Lower leg skin (tissue), 3 donors: ENCODE data around the gene ZNF608.

Experiments used
- CTCF ChIP-seq, 3 donors: fragments of 450-650 bp; IDR thresholded peaks; one replicate each; pipeline ENCODE4 v1.5.1; 2016; ENCODE audit warnings: antibody characterized with exemption in 3 of 3, mild to moderate bottlenecking in 3 of 3, moderate library complexity in 2 of 3
- POLR2A ChIP-seq, 2 donors: fragments of 450-650 bp; IDR thresholded peaks; one replicate each; pipeline ENCODE4 v1.6.1; 2016 to 2017; ENCODE audit warnings: antibody characterized with exemption in 2 of 2, mild to moderate bottlenecking in 1 of 2, moderate library complexity in 1 of 2

DNA sequence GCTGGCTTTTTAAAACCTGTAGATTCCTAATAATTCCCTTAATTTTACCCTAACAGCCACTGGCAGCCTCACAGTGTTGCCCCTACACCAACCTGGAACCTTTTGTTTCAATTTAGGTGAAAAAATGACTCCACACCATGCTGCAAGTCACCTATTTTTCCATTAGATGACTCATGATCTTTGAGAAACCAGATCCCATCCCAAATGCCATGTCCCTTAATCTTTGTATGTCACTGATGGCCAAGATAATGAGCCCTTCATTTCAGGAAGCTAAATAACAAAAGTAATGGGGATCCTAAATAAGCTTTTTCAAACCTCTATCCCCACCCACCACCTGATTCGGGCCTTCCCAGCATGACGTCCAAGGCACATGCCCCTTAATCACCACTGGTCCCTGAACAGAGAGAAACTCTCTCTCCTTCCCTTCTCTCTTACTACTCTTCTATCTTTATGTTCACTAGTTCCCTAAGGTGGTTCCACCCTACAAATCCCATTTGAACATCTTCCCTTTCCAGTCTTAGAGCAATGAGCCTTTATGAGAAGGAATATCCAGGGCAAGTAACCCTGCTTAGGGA lies 33.6 kb downstream of the ZNF608 start:
- TF ChIP-seq CTCF (IDR thresholded peaks at IDR 0.05) (no peak), POLR2A (IDR thresholded peaks at IDR 0.05) (no peak)
